ENCODE measurements around the gene WDR41.

The WDR41 gene

DNA sequence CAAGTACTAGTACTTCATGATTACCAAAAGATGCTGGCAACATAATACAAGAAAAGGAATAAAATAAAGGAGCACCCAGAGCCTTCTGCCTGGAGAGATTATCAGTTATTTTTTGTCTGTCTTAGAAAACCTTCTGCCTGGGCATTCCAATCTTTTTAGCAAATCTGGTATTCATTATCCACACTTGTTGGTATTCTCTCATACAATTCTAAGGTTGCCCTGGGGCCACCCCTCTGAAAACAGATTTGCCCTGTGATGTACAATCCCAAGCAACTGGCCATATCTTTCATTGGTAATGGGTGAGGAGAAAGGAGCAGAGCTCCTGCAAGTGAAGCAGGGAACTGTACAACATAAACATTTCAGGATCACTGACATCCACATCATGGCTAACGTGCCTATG is 47.8 kb downstream of the WDR41 start:
- TF ChIP-seq, protein P1, sequence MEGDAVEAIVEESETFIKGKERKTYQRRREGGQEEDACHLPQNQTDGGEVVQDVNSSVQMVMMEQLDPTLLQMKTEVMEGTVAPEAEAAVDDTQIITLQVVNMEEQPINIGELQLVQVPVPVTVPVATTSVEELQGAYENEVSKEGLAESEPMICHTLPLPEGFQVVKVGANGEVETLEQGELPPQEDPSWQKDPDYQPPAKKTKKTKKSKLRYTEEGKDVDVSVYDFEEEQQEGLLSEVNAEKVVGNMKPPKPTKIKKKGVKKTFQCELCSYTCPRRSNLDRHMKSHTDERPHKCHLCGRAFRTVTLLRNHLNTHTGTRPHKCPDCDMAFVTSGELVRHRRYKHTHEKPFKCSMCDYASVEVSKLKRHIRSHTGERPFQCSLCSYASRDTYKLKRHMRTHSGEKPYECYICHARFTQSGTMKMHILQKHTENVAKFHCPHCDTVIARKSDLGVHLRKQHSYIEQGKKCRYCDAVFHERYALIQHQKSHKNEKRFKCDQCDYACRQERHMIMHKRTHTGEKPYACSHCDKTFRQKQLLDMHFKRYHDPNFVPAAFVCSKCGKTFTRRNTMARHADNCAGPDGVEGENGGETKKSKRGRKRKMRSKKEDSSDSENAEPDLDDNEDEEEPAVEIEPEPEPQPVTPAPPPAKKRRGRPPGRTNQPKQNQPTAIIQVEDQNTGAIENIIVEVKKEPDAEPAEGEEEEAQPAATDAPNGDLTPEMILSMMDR (IDR thresholded peaks at IDR 0.05), result no peak
- TF ChIP-seq ZFX (IDR thresholded peaks at IDR 0.05; ENCODE audit: borderline replicate concordance), result no peak
- no peak overlapping the region for H3K27ac ChIP-seq

DNA sequence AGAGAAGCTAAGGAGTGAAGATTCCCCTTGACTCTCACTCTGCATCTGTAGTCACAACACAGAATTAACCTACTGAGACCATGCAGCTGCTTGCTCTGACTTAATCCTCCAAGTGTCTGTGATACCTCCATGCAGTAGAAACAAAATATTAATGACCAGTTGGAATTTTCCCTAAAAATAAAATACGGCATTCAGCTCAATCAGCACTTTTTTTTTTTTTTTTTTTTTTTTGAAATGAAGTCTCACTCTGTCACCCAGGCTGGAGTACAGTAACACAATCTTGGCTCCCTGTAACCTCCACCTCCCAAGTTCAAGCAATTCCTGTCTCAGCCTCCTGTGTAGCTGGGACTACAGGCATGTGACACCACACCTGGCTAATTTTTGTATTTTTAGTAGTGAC is 48.4 kb downstream of the WDR41 start:
- TF ChIP-seq ZFX (IDR thresholded peaks at IDR 0.05; ENCODE audit: borderline replicate concordance), result no peak
- TF ChIP-seq, protein P1 (IDR thresholded peaks at IDR 0.05), result no peak

GRCh38 chr5:77438071-77438470 is 54.0 kb downstream of the WDR41 start:
- TF ChIP-seq, protein P1 (IDR thresholded peaks at IDR 0.05), result no peak
- no peak for TF ChIP-seq ZFX (IDR thresholded peaks at IDR 0.05; ENCODE audit: borderline replicate concordance)
- no peak overlapping the region for H3K27ac ChIP-seq

More for the DNA sequence above, 48.4 kb downstream of the WDR41 start:
- no peak overlapping the region for H3K27ac ChIP-seq

DNA sequence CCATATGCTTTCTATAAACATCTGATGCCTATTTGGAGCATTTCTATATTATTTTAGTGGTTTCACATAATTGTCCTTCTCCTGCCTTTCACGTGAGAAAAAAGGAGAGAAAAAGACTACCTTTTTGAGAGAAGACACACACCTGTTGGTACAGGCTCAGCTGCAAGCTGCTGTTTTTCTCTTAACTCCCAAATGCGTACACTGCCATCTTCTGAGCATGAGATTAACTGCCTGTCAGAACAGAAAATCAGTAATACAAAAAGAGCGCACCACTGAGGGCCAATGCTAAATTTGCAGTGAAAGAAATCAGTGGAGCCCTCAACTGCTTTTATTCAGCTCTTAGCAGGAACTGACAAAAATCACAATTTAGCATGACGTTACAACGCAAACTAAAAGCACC is 54.9 kb downstream of the WDR41 start:
- no peak overlapping the region for H3K27ac ChIP-seq
- TF ChIP-seq, protein P1 (IDR thresholded peaks at IDR 0.05), result peak; percentile 36
- no peak for TF ChIP-seq ZFX (IDR thresholded peaks at IDR 0.05; ENCODE audit: borderline replicate concordance)

DNA sequence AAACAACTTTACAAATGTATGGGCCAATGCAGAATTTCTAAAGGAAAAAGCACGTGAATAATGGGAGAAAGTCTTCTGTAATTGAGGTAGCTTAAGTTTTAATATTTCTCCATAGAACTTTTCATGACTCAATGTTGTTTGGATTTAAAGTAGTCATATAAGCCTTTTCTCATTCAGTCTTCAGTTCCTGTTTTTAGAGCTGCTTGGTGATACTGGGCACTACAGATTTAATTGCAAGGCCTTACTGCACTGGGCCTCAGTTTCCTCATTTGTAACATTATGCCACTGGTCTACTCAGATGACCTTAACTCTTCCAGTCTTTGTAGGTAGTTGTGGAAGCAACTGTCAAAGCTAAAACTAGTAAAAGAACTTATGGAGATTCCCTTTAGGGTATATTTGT is 60.4 kb downstream of the WDR41 start:
- no peak overlapping the region for H3K27ac ChIP-seq

DNA sequence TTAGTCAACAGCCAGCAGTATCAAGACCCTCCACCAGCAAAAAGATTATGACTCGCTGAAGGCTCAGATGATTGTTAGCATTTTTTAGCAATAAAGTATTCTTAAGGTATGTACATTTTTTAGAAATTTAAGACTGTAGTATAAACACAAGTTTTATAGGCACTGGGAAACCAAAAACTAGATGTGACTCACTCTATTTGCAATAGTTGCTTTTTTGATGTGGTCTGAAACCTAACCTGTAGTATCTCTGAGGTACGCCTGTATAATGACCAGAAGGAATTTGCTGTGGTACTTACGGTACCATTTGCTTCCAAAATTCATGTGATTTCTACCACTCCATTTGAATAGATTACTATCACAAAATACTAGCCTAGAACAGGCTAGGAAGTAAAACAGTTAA is 60.8 kb downstream of the WDR41 start:
- no peak for TF ChIP-seq ZFX (IDR thresholded peaks at IDR 0.05; ENCODE audit: borderline replicate concordance)
- TF ChIP-seq, protein P1 (IDR thresholded peaks at IDR 0.05), result no peak
- no peak overlapping the region for H3K27ac ChIP-seq

More for the DNA sequence above, 60.4 kb downstream of the WDR41 start:
- TF ChIP-seq, protein P1 (IDR thresholded peaks at IDR 0.05), result no peak
- TF ChIP-seq ZFX (IDR thresholded peaks at IDR 0.05; ENCODE audit: borderline replicate concordance), result no peak

GRCh38 chr5:77430726-77431125 is 61.4 kb downstream of the WDR41 start:
- TF ChIP-seq, protein P1 (IDR thresholded peaks at IDR 0.05), result no peak
- TF ChIP-seq ZFX (IDR thresholded peaks at IDR 0.05; ENCODE audit: borderline replicate concordance), result no peak
- no peak overlapping the region for H3K27ac ChIP-seq

Measured in 22Rv1 (cell line).